Endodermal cell (in vitro differentiated cells): Measurements from ENCODE around the gene ERCC6. TPM values are rescaled to one million over a fixed set of nuclear protein-coding genes. Genes with fewer than 3 reads are reported as not detected.

ENCODE experiments used
- DNase-seq: peaks from one replicate; pipeline ENCODE4 v3.0.0-alpha.2; 2017
- H3K27ac ChIP-seq: 2 replicates; pipeline ENCODE4 v1.5.1; 2013; ENCODE audit warnings: mild to moderate bottlenecking, low read depth, low read length, moderate library complexity
- H3K27me3 ChIP-seq: 2 replicates; pipeline ENCODE4 v1.6.1; 2013; ENCODE audit warnings: mild to moderate bottlenecking, low read length, moderate library complexity; ENCODE audit not compliant: insufficient read depth, control insufficient read depth, poor library complexity, severe bottlenecking
- H3K36me3 ChIP-seq: 2 replicates; pipeline ENCODE4 v1.7.0; 2013; ENCODE audit warnings: mild to moderate bottlenecking, low read length, moderate library complexity; ENCODE audit not compliant: control insufficient read depth, insufficient read depth
- H3K4me1 ChIP-seq: one replicate; pipeline ENCODE4 v1.7.0; 2013; ENCODE audit warnings: low read length; ENCODE audit not compliant: control insufficient read depth, insufficient read depth
- H3K4me3 ChIP-seq: 2 replicates; pipeline ENCODE4 v1.5.1; 2013; ENCODE audit warnings: mild to moderate bottlenecking, low read length, moderate library complexity
- H3K9ac ChIP-seq: 2 replicates; pipeline ENCODE4 v1.6.1; 2013; ENCODE audit warnings: mild to moderate bottlenecking, low read length, moderate library complexity; ENCODE audit not compliant: poor library complexity, severe bottlenecking; ENCODE audit errors: extremely low read depth
- H3K9me3 ChIP-seq: 2 replicates; pipeline ENCODE4 v1.6.1; 2013; ENCODE audit warnings: mild to moderate bottlenecking, low read length, moderate library complexity; ENCODE audit not compliant: control insufficient read depth
- H3K27ac Mint-ChIP-seq: 2 replicates; pipeline ENCODE4 v1.8.0; 2020; ENCODE audit warnings: mixed read lengths
- H3K27me3 Mint-ChIP-seq: 2 replicates; pipeline ENCODE4 v1.8.0; 2021; ENCODE audit warnings: mild to moderate bottlenecking, mixed read lengths; ENCODE audit not compliant: insufficient read depth
- H3K36me3 Mint-ChIP-seq: 2 replicates; pipeline ENCODE4 v1.8.0; 2020; ENCODE audit warnings: low read depth, mixed read lengths
- H3K4me1 Mint-ChIP-seq: 2 replicates; pipeline ENCODE4 v1.8.0; 2020; ENCODE audit warnings: mixed read lengths
- H3K4me3 Mint-ChIP-seq: 2 replicates; pipeline ENCODE4 v1.8.0; 2020; ENCODE audit warnings: mild to moderate bottlenecking, moderate library complexity, mixed read lengths
- H3K9me3 Mint-ChIP-seq: 2 replicates; pipeline ENCODE4 v1.8.0; 2020; ENCODE audit warnings: mild to moderate bottlenecking, mixed read lengths
- CTCF ChIP-seq: fragments of 200-600 bp; sonication (generic); conservative IDR thresholded peaks from 2 replicates; pipeline ENCODE4 v1.5.0; 2021; ENCODE audit warnings: antibody characterized with exemption, mild to moderate bottlenecking
- total RNA-seq, 2 donors: library from RNA; stranded (reverse); fragmentation: NEBNext Ultra II Directional in 1 of 2; extraction: Animal tissue kit (Norgen Biotek cat#: 25700) in 1 of 2; gene quantifications; 2 replicates in 1 of 2; 3 replicates in 1 of 2; pipeline ENCODE4 v1.2.1, GENCODE V29; 2021

ERCC6 gene
- total RNA-seq, 2 donors from 2014 or later, result 18.8 to 19.5 TPM

- no peak for TF ChIP-seq CTCF
- no peak overlapping the region for H3K27ac ChIP-seq
- Mint-ChIP-seq H3K9me3 (peaks cover 32% of the 10 kb centered on the region), H3K27ac (no peak overlapping the region), H3K27me3 (no peaks in the 10 kb centered on the region), H3K36me3 (peaks cover 58% of the 10 kb centered on the region), H3K4me1 (no peaks in the 10 kb centered on the region), H3K4me3 (no peak overlapping the region)
- DNase-seq, result no peak
- H3K36me3 ChIP-seq, result peaks cover 9% of the 10 kb centered on the region
- peak overlapping the region; percentile 49 for H3K4me3 ChIP-seq
- H3K9ac ChIP-seq, result no peak overlapping the region
- peaks cover 34% of the 10 kb centered on the region for H3K9me3 ChIP-seq
- no peaks in the 10 kb centered on the region for H3K4me1 ChIP-seq
- H3K27me3 ChIP-seq, result no peaks in the 10 kb centered on the region
Observed at GRCh38 chr10:49465736-49466135, 73.2 kb downstream of the ERCC6 start.

Other genes with a start within 250 kb of the ERCC6 start
- under 1 TPM in 1 of 2 donors, not detected in 1; 0.15 TPM for gene C10orf71, start 240.0 kb downstream of the ERCC6 start, total RNA-seq
- not detected for gene DRGX, start 143.0 kb downstream of the ERCC6 start, total RNA-seq
- not detected for gene SLC18A3, start 71.2 kb upstream of the ERCC6 start, total RNA-seq
- gene CHAT, start 74.9 kb upstream of the ERCC6 start, total RNA-seq, result not detected
- not detected for gene C10orf53, start 140.5 kb upstream of the ERCC6 start, total RNA-seq
- gene OGDHL, start 223.2 kb upstream of the ERCC6 start, total RNA-seq, result 10 to 100 TPM; 13.0 to 14.6 TPM